ENCODE results near the gene RABGAP1L. TPM values are rescaled to one million over a fixed set of nuclear protein-coding genes. Genes with fewer than 3 reads are reported as not detected.
A peak's percentile ranks its signal among the peaks of the same experiment; 100 is the strongest.

Gene RABGAP1L
- polyA plus RNA-seq, 4 donors: 20.6 to 53.9 (median 25.1) TPM

DNA sequence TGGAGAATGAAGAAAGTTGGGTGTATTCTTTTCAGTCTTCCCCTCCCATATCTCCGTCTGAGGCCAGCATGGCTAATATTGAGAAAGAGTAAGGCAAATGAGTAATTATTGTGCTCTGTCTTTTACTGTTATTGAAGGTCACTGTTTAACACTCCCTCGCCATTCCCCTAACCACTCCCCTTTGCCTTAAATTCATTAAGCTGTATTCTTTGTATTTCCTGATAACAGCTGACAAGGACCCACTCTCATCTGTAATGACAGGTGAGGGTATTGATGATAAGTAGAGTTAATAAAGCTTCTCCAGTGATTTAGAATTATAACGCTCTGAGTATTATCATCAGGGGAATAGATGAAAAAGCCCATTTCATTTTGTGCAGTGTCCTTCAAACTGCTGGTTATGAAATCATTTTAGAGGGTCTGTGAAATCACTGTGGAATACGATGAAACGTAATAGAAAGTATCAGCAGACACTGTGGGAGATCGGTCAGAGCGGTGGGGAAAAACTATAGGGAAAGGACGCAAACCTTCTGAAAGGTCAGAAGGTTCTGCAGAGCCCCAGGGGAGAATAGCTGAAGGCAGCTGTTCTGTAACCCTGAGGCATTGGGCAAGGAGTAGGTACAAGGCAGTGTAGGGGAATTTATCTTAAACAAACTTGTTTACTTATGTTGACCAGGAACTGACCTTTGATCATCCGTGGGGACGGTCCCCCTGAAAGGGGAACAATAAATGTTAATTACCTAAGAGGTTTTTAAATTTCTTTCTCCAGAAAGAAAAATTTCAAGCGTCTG, 794.2 kb downstream of the RABGAP1L start:
- no peak overlapping the region for H3K4me3 ChIP-seq (ENCODE audit: low read depth in 1 of 3, low read length in 3 of 3)
- H3K9me3 ChIP-seq (ENCODE audit: control insufficient read depth in 2 of 2, insufficient read depth in 1 of 2, low read depth in 1 of 2, low read length in 1 of 2): no peaks in the 10 kb centered on the region
- WGBS, 3 donors: 11 to 50% (median 30%) methylated on average over 11 of the region's 11 CpGs
- FAIRE-seq (no peak), DNase-seq (peak; percentile 70 to 84)
- H3K36me3 ChIP-seq (ENCODE audit: control insufficient read depth in 3 of 3, insufficient read depth in 2 of 3, low read depth in 1 of 3, low read length in 3 of 3): peaks cover 0 to 2% (median 1%) of the 10 kb centered on the region in 3 donors
- H3K27ac ChIP-seq (ENCODE audit: low read depth in 1 of 3, low read length in 2 of 3): peak overlapping the region; percentile 64 to 93 (median 85)
- H3K27me3 ChIP-seq (ENCODE audit: control insufficient read depth in 3 of 3, insufficient read depth in 3 of 3, low read length in 3 of 3): no peaks in the 10 kb centered on the region
- H3K4me1 ChIP-seq (ENCODE audit: control insufficient read depth in 3 of 3, insufficient read depth in 2 of 3, low read depth in 1 of 3, low read length in 2 of 3): peaks cover 0 to 43% (median 6%) of the 10 kb centered on the region in 3 donors

DNA sequence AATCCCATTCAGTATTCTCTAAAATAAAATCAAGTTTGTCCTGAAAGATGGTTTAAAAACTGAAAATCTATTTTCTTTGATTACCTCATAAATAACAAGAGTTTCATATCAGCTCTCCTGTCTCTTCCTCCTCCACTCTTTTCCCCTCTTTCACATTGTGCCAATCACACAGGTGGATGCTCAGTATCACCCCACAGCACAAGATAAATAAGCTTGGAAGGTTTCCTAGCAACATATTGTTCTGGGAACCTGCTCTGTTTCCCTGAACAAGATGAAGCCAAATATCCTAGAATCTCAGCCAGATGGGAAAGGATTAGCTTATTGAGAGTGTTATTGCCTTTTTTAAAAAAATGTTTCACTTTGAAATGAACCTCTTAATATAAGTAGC, 794.7 kb downstream of the RABGAP1L start:
- no peak for FAIRE-seq

GRCh38 chr1:174954671-174955669, 795.6 kb downstream of the RABGAP1L start:
- no peaks in the 10 kb centered on the region for H3K27me3 ChIP-seq (ENCODE audit: control insufficient read depth in 3 of 3, insufficient read depth in 3 of 3, low read length in 3 of 3)
- 34 to 37% (median 36%) methylated on average over 3 of the region's 3 CpGs for WGBS, 3 donors
- H3K27ac ChIP-seq (ENCODE audit: low read depth in 1 of 3, low read length in 2 of 3): peak overlapping the region; percentile 48 to 93 (median 91)
- H3K36me3 ChIP-seq (ENCODE audit: control insufficient read depth in 3 of 3, insufficient read depth in 2 of 3, low read depth in 1 of 3, low read length in 3 of 3): peaks cover 0 to 2% (median 1%) of the 10 kb centered on the region in 3 donors
- no peaks in the 10 kb centered on the region for H3K9me3 ChIP-seq (ENCODE audit: control insufficient read depth in 2 of 2, insufficient read depth in 1 of 2, low read depth in 1 of 2, low read length in 1 of 2)
- FAIRE-seq: no peak
- DNase-seq: peak in 1 of 2 donors; percentile 35
- H3K4me1 ChIP-seq (ENCODE audit: control insufficient read depth in 3 of 3, insufficient read depth in 2 of 3, low read depth in 1 of 3, low read length in 2 of 3): peaks cover 0 to 38% (median 6%) of the 10 kb centered on the region in 3 donors
- H3K4me3 ChIP-seq (ENCODE audit: low read depth in 1 of 3, low read length in 3 of 3): no peak overlapping the region

More for the DNA sequence above, 794.7 kb downstream of the RABGAP1L start:
- H3K4me3 ChIP-seq (ENCODE audit: low read depth in 1 of 3, low read length in 3 of 3): no peak overlapping the region
- no peaks in the 10 kb centered on the region for H3K9me3 ChIP-seq (ENCODE audit: control insufficient read depth in 2 of 2, insufficient read depth in 1 of 2, low read depth in 1 of 2, low read length in 1 of 2)
- DNase-seq: peak; percentile 66 to 77
- H3K27ac ChIP-seq (ENCODE audit: low read depth in 1 of 3, low read length in 2 of 3): peak overlapping the region; percentile 21 to 93 (median 32)
- no peaks in the 10 kb centered on the region for H3K27me3 ChIP-seq (ENCODE audit: control insufficient read depth in 3 of 3, insufficient read depth in 3 of 3, low read length in 3 of 3)
- peaks cover 0 to 2% (median 1%) of the 10 kb centered on the region in 3 donors for H3K36me3 ChIP-seq (ENCODE audit: control insufficient read depth in 3 of 3, insufficient read depth in 2 of 3, low read depth in 1 of 3, low read length in 3 of 3)
- peaks cover 0 to 43% (median 6%) of the 10 kb centered on the region in 3 donors for H3K4me1 ChIP-seq (ENCODE audit: control insufficient read depth in 3 of 3, insufficient read depth in 2 of 3, low read depth in 1 of 3, low read length in 2 of 3)

DNA sequence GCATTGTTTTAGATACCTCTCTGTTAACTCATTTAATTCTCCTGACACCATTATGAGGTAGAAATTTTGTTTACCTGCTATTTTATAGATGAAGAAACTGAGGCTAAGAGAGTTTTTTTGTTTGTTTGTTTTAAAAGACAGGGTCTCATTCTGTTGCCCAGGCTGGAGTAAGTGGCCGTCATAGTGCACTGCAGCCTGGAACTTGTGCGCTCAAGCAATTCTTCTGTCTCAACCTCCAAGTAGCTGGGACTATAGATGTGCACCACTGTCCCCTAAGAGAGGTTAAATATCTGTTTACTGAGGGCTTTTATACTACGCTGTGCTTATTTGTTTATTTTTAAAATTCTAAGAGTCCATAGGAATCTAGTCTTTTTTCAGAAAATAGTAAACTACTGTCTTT, 796.8 kb downstream of the RABGAP1L start:
- no peak for FAIRE-seq
- DNase-seq: no peak
- Histone ChIP-seq H3K27me3 (ENCODE audit: control insufficient read depth in 3 of 3, insufficient read depth in 3 of 3, low read length in 3 of 3) (no peaks in the 10 kb centered on the region), H3K36me3 (ENCODE audit: control insufficient read depth in 3 of 3, insufficient read depth in 2 of 3, low read depth in 1 of 3, low read length in 3 of 3) (peaks cover 0 to 2% (median 1%) of the 10 kb centered on the region in 3 donors), H3K27ac (ENCODE audit: low read depth in 1 of 3, low read length in 2 of 3) (peak overlapping the region in 1 of 3 donors; percentile 10), H3K4me1 (ENCODE audit: control insufficient read depth in 3 of 3, insufficient read depth in 2 of 3, low read depth in 1 of 3, low read length in 2 of 3) (peaks cover 0 to 37% (median 6%) of the 10 kb centered on the region in 3 donors), H3K4me3 (ENCODE audit: low read depth in 1 of 3, low read length in 3 of 3) (no peak overlapping the region), H3K9me3 (ENCODE audit: control insufficient read depth in 2 of 2, insufficient read depth in 1 of 2, low read depth in 1 of 2, low read length in 1 of 2) (no peaks in the 10 kb centered on the region)
- 93 to 97% (median 97%) methylated on average over 3 of the region's 3 CpGs for whole genome bisulfite sequencing, 3 donors

- no peak for DNase-seq
- H3K27me3 ChIP-seq (ENCODE audit: control insufficient read depth in 3 of 3, insufficient read depth in 3 of 3, low read length in 3 of 3): no peaks in the 10 kb centered on the region
- H3K27ac ChIP-seq (ENCODE audit: low read depth in 1 of 3, low read length in 2 of 3): no peak overlapping the region
- peaks cover 0 to 36% (median 6%) of the 10 kb centered on the region in 3 donors for H3K4me1 ChIP-seq (ENCODE audit: control insufficient read depth in 3 of 3, insufficient read depth in 2 of 3, low read depth in 1 of 3, low read length in 2 of 3)
- H3K4me3 ChIP-seq (ENCODE audit: low read depth in 1 of 3, low read length in 3 of 3): no peak overlapping the region
- H3K9me3 ChIP-seq (ENCODE audit: control insufficient read depth in 2 of 2, insufficient read depth in 1 of 2, low read depth in 1 of 2, low read length in 1 of 2): no peaks in the 10 kb centered on the region
- H3K36me3 ChIP-seq (ENCODE audit: control insufficient read depth in 3 of 3, insufficient read depth in 2 of 3, low read depth in 1 of 3, low read length in 3 of 3): peaks cover 0 to 2% (median 0%) of the 10 kb centered on the region in 3 donors
- FAIRE-seq: no peak
These were observed 797.7 kb downstream of the RABGAP1L start for GRCh38 chr1:174956976-174957375.

DNA sequence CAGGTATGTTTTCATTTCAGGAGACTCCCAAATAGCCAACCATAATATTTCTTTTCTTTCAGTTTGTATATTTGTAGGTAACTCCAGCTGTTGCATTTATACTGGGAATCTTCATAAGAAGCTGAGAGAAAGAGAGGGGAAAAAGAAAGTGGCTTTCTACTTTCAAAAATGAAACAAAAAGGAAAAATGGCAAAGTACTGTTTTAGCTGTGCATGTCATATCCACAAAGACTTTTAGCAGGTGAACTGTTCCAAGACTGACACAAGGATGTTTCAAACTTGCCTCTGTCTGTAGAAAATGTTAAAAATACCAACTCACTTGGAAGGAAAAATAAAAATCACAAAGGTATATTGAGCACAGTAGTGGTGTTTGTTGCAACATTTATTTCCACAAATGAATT, 798.5 kb downstream of the RABGAP1L start:
- no peaks in the 10 kb centered on the region for H3K27me3 ChIP-seq (ENCODE audit: control insufficient read depth in 3 of 3, insufficient read depth in 3 of 3, low read length in 3 of 3)
- FAIRE-seq: no peak

GRCh38 chr1:174958396-174958795, 799.1 kb downstream of the RABGAP1L start:
- no peak overlapping the region for H3K4me3 ChIP-seq (ENCODE audit: low read depth in 1 of 3, low read length in 3 of 3)
- DNase-seq (no peak), FAIRE-seq (no peak)
- no peaks in the 10 kb centered on the region for H3K9me3 ChIP-seq (ENCODE audit: control insufficient read depth in 2 of 2, insufficient read depth in 1 of 2, low read depth in 1 of 2, low read length in 1 of 2)
- H3K4me1 ChIP-seq (ENCODE audit: control insufficient read depth in 3 of 3, insufficient read depth in 2 of 3, low read depth in 1 of 3, low read length in 2 of 3): peaks cover 0 to 25% (median 6%) of the 10 kb centered on the region in 3 donors
- H3K36me3 ChIP-seq (ENCODE audit: control insufficient read depth in 3 of 3, insufficient read depth in 2 of 3, low read depth in 1 of 3, low read length in 3 of 3): peaks cover 0 to 2% (median 0%) of the 10 kb centered on the region in 3 donors
- 77 to 95% (median 87%) methylated on average over 1 of the region's 1 CpG for WGBS, 3 donors
- H3K27me3 ChIP-seq (ENCODE audit: control insufficient read depth in 3 of 3, insufficient read depth in 3 of 3, low read length in 3 of 3): no peaks in the 10 kb centered on the region
- H3K27ac ChIP-seq (ENCODE audit: low read depth in 1 of 3, low read length in 2 of 3): no peak overlapping the region

More for the DNA sequence above, 798.5 kb downstream of the RABGAP1L start:
- Histone ChIP-seq H3K4me1 (ENCODE audit: control insufficient read depth in 3 of 3, insufficient read depth in 2 of 3, low read depth in 1 of 3, low read length in 2 of 3) (peaks cover 0 to 27% (median 6%) of the 10 kb centered on the region in 3 donors), H3K36me3 (ENCODE audit: control insufficient read depth in 3 of 3, insufficient read depth in 2 of 3, low read depth in 1 of 3, low read length in 3 of 3) (peaks cover 0 to 2% (median 0%) of the 10 kb centered on the region in 3 donors), H3K27ac (ENCODE audit: low read depth in 1 of 3, low read length in 2 of 3) (peak overlapping the region in 1 of 3 donors; percentile 44), H3K9me3 (ENCODE audit: control insufficient read depth in 2 of 2, insufficient read depth in 1 of 2, low read depth in 1 of 2, low read length in 1 of 2) (no peaks in the 10 kb centered on the region), H3K4me3 (ENCODE audit: low read depth in 1 of 3, low read length in 3 of 3) (no peak overlapping the region)
- DNase-seq: no peak

DNA sequence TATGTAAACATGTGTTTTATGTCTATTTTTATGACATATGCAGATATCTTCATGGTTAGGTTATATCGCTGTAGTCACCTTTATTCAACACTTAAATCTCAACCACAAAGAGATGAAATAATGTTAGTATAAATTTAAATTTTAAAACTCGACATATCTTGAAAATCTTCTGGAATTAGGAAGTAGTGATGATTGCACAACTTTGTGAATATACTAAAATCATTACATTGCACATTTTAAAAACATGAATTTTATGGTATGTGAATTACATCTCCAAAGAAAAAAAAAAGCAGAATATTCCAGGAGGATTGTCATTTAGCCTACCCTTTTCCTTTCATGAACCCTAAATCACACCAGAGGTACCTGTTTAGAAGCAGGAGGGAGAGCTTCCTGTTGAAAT, 801.0 kb downstream of the RABGAP1L start:
- WGBS, 3 donors: 93 to 99% (median 94%) methylated on average over 2 of the region's 2 CpGs
- peaks cover 2 to 24% (median 3%) of the 10 kb centered on the region in 3 donors for H3K4me1 ChIP-seq (ENCODE audit: control insufficient read depth in 3 of 3, insufficient read depth in 2 of 3, low read depth in 1 of 3, low read length in 2 of 3)
- H3K36me3 ChIP-seq (ENCODE audit: control insufficient read depth in 3 of 3, insufficient read depth in 2 of 3, low read depth in 1 of 3, low read length in 3 of 3): peaks cover 0 to 2% (median 0%) of the 10 kb centered on the region in 3 donors
- no peak overlapping the region for H3K4me3 ChIP-seq (ENCODE audit: low read depth in 1 of 3, low read length in 3 of 3)
- H3K27ac ChIP-seq (ENCODE audit: low read depth in 1 of 3, low read length in 2 of 3): no peak overlapping the region
- H3K9me3 ChIP-seq (ENCODE audit: control insufficient read depth in 2 of 2, insufficient read depth in 1 of 2, low read depth in 1 of 2, low read length in 1 of 2): no peaks in the 10 kb centered on the region
- FAIRE-seq (no peak), DNase-seq (no peak)
- H3K27me3 ChIP-seq (ENCODE audit: control insufficient read depth in 3 of 3, insufficient read depth in 3 of 3, low read length in 3 of 3): no peaks in the 10 kb centered on the region
